Kidney glomerular epithelial cell (primary cell): ENCODE measurements around the gene ARHGEF1.
A peak's percentile ranks its signal among the peaks of the same experiment; 100 is the strongest.
"Not testable (repeated sequence)": the region's sequence is repeated elsewhere in the genome, so short reads cannot be mapped to it uniquely, and the experiment has no call there.

Source experiments
- DNase-seq: peaks from one replicate; lab custom pipeline; 2025; lab: John Stamatoyannopoulos, UW

The ARHGEF1 gene

GRCh38 chr19:41862445-41862986, 20.5 kb upstream of the ARHGEF1 start:
- no peak for DNase-seq

GRCh38 chr19:41863209-41863931, 19.6 kb upstream of the ARHGEF1 start:
- DNase-seq: no peak

GRCh38 chr19:41864374-41864773, 18.6 kb upstream of the ARHGEF1 start:
- no peak for DNase-seq

- DNase-seq: no peak
Observed at GRCh38 chr19:41866284-41866683, 16.7 kb upstream of the ARHGEF1 start.

- no peak for DNase-seq
Observed at GRCh38 chr19:41868120-41868988, 14.6 kb upstream of the ARHGEF1 start.

- no peak for DNase-seq
Observed at GRCh38 chr19:41868989-41869300, 14.0 kb upstream of the ARHGEF1 start.

GRCh38 chr19:41869374-41869955, 13.5 kb upstream of the ARHGEF1 start:
- no peak for DNase-seq

GRCh38 chr19:41870401-41870873, 12.5 kb upstream of the ARHGEF1 start:
- no peak for DNase-seq

- DNase-seq: no peak
Observed at GRCh38 chr19:41871573-41872383, 11.2 kb upstream of the ARHGEF1 start.

GRCh38 chr19:41872384-41872774, 10.6 kb upstream of the ARHGEF1 start:
- DNase-seq: no peak

- peak; percentile 33 for DNase-seq
Observed at GRCh38 chr19:41872775-41873647, 10.0 kb upstream of the ARHGEF1 start.

- not testable (repeated sequence) for DNase-seq
Observed at GRCh38 chr19:41875973-41876372, 7.0 kb upstream of the ARHGEF1 start.

GRCh38 chr19:41876847-41877832, 5.8 kb upstream of the ARHGEF1 start, which contains the start of gene CD79A:
CD79A (plus strand) TSS chr19:41877279; CDS start chr19:41877305, 26 bp downstream.
- no peak for DNase-seq

- no peak for DNase-seq
Observed at GRCh38 chr19:41877916-41878905, 4.8 kb upstream of the ARHGEF1 start.

GRCh38 chr19:41879080-41879479, 3.9 kb upstream of the ARHGEF1 start:
- DNase-seq: no peak

- no peak for DNase-seq
Observed at GRCh38 chr19:41879670-41880328, 3.2 kb upstream of the ARHGEF1 start.

- DNase-seq: no peak
Observed at GRCh38 chr19:41880329-41880708, 2.7 kb upstream of the ARHGEF1 start.

GRCh38 chr19:41883463-41883820, 458 bp downstream of the ARHGEF1 start:
- no peak for DNase-seq
